Skin epidermis (tissue), 12 donors: ENCODE data around the gene PDLIM5.
"Not testable (repeated sequence)": the region's sequence is repeated elsewhere in the genome, so short reads cannot be mapped to it uniquely, and the experiment has no call there.

Source experiments
- H3K27ac ChIP-seq, 21 experiments: fragments of 200-600 bp; sonication (generic) in 11 of 21; one replicate each; pipeline ENCODE4 v1.5.0; 2020; ENCODE audit warnings: mild to moderate bottlenecking in 3 of 21, inconsistent platforms in 2 of 21, moderate library complexity in 2 of 21
- H3K4me3 ChIP-seq, 7 experiments: fragments of 200-600 bp; sonication (generic) in 2 of 7; one replicate each; pipeline ENCODE4 v1.5.0; 2020; ENCODE audit warnings: inconsistent platforms in 2 of 7, mild to moderate bottlenecking in 2 of 7, moderate library complexity in 1 of 7

The PDLIM5 gene

GRCh38 chr4:94615451-94615850 lies 163.7 kb downstream of the PDLIM5 start:
- H3K4me3 ChIP-seq, result no peak overlapping the region
- H3K27ac ChIP-seq, result no peak overlapping the region

DNA sequence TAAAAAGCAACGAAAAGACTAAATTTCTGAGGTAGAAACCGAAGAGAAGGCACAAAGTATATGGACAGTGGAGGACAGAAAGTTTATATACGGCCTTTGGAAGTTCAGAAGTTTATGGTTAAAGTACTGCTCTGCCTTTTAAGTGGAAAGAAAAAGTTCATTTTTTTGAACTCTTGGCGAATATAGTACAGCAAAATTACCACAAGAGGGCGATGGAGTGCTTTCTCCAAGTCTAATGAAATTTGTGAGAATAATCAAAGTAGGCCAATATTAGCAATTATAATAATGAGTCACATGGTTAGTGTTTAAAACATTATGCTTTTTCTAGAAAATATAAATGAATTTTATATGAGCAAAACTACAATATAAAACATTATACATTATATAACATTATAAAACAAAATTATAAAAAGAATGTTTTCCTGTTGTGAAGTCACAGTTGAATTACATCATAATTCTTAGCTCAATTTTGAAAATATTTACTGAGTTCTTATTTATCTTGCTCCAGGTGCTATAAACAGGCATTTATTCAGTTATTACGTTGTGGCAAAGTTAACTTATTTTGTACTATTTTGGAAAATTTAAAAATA lies 169.8 kb downstream of the PDLIM5 start:
- no peak overlapping the region for H3K27ac ChIP-seq
- no peak overlapping the region for H3K4me3 ChIP-seq

DNA sequence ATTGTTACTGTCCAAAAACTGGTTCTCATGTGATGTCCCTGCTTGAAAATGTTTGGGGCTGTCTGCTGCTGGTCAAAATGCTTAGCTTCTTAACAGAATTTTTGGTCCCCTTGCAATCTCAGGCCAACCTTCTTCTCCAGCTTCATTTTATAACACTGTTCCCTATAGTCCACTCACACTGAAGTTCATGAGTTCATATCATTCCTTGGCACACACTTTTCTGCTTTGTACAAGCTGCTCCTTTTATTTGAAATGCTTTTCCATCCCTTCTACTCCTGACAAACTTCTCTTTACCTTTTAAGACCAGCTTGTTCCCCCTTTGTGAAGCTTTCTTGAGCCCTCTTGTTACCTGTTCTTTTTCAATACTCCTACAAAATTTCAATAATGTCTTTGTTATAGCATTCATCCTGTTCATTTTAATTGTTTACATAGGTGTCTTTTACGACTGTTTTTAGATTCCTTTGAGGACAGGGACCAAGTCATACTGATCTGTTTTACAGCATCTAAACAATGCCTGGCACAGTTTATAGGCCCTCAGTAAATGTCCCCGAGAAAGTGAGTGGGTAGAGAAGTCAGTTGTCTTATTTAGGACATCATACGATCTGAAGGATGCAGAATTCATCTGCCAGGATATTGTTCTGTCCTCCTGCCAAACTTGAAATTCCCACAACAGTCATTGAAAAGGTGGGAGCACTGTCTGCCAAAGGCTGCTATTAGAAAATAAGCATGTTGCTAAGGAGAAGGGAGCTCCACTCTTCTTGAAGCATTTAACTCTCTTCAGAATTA lies 171.6 kb downstream of the PDLIM5 start:
- Histone ChIP-seq H3K4me3 (no peak overlapping the region), H3K27ac (no peak overlapping the region)

DNA sequence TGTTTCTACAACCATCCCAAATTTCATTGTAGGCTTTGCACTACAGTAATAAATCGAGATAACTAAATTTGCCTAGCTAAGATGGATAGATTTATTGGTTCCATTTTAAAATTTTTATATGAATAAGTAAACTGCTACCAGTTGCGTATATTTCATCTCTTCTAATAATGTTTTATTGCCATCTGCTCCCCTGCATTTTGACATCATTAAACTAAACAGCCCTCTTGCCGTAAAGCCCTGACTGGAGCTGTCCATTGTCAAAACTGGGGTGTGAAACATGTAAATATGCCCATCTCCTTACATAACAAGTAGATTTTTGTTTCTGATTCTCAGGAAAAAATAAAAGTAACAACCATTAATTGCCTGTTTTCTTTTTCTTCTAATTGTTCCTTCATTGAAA lies 175.2 kb downstream of the PDLIM5 start:
- Histone ChIP-seq H3K27ac (no peak overlapping the region), H3K4me3 (no peak overlapping the region)

DNA sequence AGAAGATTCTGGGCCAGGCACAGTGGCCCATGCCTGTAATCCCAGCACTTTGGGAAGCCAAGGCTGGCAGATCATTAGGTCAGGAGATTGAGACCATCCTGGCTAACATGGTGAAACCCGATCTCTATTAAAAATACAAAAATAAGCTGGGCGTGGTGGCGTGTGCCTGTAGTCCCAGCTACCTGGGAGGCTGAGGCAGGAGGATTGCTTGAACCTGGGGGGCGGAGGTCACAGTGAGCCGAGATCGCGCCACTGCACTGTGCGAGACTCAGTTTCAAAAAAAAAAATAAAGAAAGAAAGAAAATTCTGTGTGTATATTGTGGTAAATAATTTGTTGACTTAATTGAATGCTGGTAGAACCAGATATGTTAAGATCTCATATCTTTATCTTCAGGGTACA lies 177.3 kb downstream of the PDLIM5 start:
- H3K4me3 ChIP-seq, H3K27ac ChIP-seq: not testable (repeated sequence)

- H3K27ac ChIP-seq, result no peak overlapping the region
- no peak overlapping the region for H3K4me3 ChIP-seq
Observed at GRCh38 chr4:94629837-94630236, 178.1 kb downstream of the PDLIM5 start.

DNA sequence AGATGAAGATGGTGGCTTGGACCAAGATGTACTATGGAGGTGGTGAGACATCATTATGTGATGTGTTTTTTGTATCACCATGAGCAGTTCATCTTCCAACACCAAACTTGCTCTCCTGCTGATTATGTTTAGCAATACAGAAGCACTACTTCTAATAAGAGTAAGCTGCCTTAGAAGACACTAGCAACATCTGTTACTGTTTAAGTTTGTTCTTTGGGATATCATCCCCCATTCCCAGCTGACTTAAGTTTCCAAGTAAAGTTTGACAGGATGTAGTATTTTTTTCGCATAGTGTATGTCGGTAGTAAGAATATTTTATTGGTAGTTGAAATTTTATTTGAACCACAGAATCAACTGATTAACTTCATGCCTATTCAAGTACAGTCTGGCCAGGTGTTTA lies 182.5 kb downstream of the PDLIM5 start:
- no peak overlapping the region for H3K4me3 ChIP-seq
- H3K27ac ChIP-seq, result no peak overlapping the region

GRCh38 chr4:94635177-94635576 lies 183.4 kb downstream of the PDLIM5 start:
- Histone ChIP-seq H3K4me3 (no peak overlapping the region), H3K27ac (no peak overlapping the region)

DNA sequence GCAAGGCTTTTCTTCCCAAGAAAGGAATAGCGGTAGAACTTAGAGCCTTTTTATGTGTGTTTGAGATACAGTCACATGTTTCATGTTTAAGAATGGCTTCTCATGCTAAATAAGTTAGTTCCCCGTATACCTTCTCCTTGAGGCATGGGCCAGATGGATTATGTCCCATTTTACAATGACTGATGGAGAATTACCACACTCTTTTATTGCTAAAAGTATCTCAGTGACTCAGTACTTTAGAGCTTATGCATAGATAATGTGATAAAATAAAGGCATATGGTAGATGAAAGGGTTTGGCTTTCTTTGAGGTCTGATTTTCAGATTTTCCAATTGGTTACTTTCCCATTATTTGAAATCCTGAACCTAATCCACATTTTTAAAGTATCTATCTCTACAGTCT lies 184.3 kb downstream of the PDLIM5 start:
- Histone ChIP-seq H3K27ac (no peak overlapping the region), H3K4me3 (no peak overlapping the region)

DNA sequence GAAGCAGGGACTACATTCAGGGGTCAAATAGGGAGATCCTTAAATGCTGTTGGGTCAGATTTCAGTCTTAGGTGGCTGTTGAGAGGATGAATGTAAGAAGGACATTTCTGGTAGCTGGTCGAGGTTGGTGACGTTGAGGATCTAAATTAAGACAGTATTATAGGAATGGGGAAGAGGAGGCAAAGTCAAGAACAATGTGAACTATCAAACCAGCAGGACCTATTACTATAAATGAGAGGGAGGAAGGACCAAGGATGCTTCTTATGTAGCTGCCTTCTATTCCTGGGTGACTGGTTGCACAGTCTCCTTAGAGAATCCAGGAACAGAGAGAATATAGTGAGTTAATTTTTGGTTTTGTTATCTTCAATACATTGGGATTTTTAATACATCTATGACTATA lies 187.6 kb downstream of the PDLIM5 start:
- no peak overlapping the region for H3K27ac ChIP-seq
- H3K4me3 ChIP-seq, result no peak overlapping the region

DNA sequence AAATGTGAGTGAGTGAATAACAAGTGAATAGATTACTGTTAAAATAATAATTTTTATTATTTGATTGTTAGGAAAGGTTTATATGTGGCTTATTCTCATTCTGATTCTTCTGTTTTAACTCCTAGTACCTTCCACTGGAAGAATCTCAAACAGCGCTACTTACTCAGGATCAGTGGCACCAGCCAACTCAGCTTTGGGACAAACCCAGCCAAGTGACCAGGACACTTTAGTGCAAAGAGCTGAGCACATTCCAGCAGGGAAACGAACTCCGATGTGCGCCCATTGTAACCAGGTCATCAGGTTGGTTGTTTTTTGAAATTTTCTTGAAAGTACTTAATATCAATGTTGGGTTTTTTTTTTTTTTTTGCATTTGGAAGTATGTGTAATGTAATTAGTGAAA lies 188.4 kb downstream of the PDLIM5 start:
- no peak overlapping the region for H3K4me3 ChIP-seq

DNA sequence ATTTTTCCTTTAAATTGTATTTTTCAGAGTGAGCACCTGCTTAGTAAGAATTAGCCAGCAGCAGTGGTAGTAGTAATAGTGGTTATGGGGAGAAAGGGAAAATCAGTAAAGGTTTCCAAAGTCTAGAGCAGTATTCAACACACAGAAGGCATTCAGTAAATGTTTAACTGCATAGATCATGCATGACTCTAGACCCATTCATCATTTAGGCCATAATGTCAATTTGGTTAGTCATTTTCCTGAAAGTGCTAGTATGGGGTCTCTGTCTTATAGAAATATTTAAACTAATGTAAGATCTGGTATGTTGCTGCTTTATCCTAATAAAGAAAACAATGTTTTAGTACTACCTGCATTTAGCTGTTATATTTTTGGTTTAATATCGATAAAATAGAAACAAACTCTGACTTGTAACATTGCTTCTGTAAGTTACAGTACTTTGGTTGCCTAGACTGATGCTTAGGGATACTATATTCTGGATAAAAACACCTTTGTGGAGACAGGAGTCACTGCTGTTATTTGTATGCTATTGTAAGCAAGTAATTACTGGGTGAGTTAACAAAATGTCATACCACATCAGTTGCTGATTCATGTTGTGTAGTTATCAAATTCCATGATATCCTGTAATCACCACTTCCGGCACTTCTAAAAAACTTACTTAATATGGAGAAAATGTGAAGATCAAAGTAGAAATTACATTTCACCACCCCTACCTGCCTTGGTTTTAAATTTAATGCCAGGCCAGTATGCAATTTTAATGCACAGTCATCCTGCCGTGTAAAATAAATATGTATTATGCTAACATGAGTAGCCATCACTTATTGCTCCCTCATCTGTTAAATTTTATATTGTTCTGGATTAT lies 190.2 kb downstream of the PDLIM5 start:
- no peak overlapping the region for H3K27ac ChIP-seq
- H3K4me3 ChIP-seq, result no peak overlapping the region

More for the DNA sequence above, 188.4 kb downstream of the PDLIM5 start:
- H3K27ac ChIP-seq, result no peak overlapping the region

- H3K4me3 ChIP-seq, result no peak overlapping the region
- H3K27ac ChIP-seq, result no peak overlapping the region
Observed at GRCh38 chr4:94642561-94642866, 190.8 kb downstream of the PDLIM5 start.

GRCh38 chr4:94648699-94649098 lies 197.0 kb downstream of the PDLIM5 start:
- H3K4me3 ChIP-seq, result no peak overlapping the region
- H3K27ac ChIP-seq, result no peak overlapping the region

- H3K27ac ChIP-seq, result no peak overlapping the region
- H3K4me3 ChIP-seq, result no peak overlapping the region
Observed at GRCh38 chr4:94649381-94650133, 197.8 kb downstream of the PDLIM5 start.

DNA sequence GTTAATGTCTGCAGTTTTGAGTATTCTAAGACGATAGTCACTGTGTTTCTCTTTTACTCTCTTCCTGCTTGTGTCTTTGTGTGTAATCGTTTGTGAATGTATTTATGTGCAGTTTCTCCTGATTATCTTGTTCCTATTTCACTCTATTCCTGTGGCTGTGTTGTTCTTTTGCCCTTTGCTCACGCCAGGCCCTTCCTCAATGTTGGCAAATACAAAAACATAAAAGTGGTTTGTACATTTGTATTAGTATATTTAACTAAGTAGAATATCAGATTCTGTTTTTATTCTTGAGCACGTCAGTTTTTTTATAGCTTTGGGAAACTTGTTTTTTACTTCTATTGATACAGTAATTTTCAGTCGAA lies 198.4 kb downstream of the PDLIM5 start:
- H3K27ac ChIP-seq, result no peak overlapping the region
- H3K4me3 ChIP-seq, result no peak overlapping the region

GRCh38 chr4:94650690-94651089 lies 198.9 kb downstream of the PDLIM5 start:
- Histone ChIP-seq H3K27ac (no peak overlapping the region), H3K4me3 (no peak overlapping the region)

DNA sequence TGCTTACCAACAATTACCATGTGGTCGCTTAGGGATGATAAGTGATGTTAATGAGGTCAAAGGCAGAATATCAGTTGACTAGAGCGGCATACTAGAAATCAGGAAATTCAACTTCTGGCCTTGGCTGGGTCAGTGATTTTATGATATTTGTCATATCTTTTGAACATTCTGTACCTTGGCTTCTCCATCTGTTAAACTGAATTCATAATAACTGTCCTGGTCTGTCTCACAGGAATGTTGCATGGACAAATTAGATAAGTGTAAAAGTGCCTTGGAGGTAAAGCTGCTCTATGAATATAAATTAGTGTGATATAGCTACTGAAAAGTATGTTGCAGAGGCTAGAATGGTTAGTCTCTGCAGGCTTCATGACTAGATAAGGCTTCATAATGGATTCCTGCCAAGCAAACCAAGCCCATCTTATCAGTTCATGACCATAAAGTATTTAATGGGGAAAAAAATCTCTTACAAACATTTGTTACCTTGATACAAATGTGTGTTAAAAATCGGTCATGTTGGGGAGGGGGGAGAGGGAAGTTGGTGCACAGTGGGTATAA lies 201.4 kb downstream of the PDLIM5 start:
- Histone ChIP-seq H3K4me3 (no peak overlapping the region), H3K27ac (no peak overlapping the region)

DNA sequence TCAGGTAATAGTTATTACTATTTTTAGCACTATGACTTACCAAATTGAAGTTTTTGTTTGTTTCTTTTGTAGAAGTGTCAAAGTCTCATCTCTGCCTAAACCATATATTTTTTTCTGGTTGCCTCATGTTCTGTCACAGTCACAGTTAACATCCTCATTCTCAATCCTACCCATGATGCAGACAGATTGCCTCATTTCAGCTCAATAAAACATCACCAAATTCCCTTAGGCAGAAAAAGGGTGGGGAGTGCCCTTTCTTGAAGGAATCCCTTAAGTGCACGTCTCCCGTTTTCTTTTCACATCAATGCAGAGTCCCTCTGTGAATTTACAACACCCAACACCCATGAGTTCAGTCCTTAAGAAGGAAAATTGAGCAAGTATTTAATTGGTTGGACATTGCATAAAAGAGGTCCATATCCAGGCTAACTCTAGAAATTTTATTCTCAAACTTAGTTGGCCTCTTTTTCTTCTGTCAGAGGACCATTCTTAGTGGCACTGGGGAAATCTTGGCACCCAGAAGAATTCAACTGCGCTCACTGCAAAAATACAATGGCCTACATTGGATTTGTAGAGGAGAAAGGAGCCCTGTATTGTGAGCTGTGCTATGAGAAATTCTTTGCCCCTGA lies 202.4 kb downstream of the PDLIM5 start:
- H3K4me3 ChIP-seq, result no peak overlapping the region
- no peak overlapping the region for H3K27ac ChIP-seq

- Histone ChIP-seq H3K4me3 (no peak overlapping the region), H3K27ac (no peak overlapping the region)
Observed at GRCh38 chr4:94654714-94655113, 203.0 kb downstream of the PDLIM5 start.
